Cardiac muscle cell (in vitro differentiated cells and primary cell): Measurements from ENCODE around the gene FBXO47. TPM values are rescaled to one million over a fixed set of nuclear protein-coding genes. Genes with fewer than 3 reads are reported as not detected.
A peak's percentile ranks its signal among the peaks of the same experiment; 100 is the strongest.

Experiments
- DNase-seq, 2 donors: peaks; one replicate each; pipeline versions ENCODE4 v3.0.0 to v3.0.0-alpha.2; 2010 to 2017; ENCODE audit warnings: low read depth in 1 of 2, low spot score in 1 of 2
- H3K27ac ChIP-seq: fragments of 200-600 bp; sonication (generic); 2 replicates; pipeline ENCODE4 v1.5.1; 2016
- H3K27me3 ChIP-seq: fragments of 200-600 bp; sonication (generic); 2 replicates; pipeline ENCODE4 v1.6.0; 2016; ENCODE audit warnings: control low read depth
- H3K36me3 ChIP-seq: fragments of 200-600 bp; sonication (generic); 2 replicates; pipeline ENCODE4 v1.5.1; 2016; ENCODE audit warnings: control low read depth
- H3K4me1 ChIP-seq: fragments of 200-600 bp; sonication (generic); 2 replicates; pipeline ENCODE4 v1.8.1; 2017; ENCODE audit warnings: low read depth, mild to moderate bottlenecking, mixed run types
- H3K4me3 ChIP-seq: fragments of 200-600 bp; sonication (generic); 2 replicates; pipeline ENCODE4 v1.5.1; 2016; ENCODE audit warnings: mild to moderate bottlenecking
- H3K9me3 ChIP-seq: fragments of 200-600 bp; sonication (generic); 2 replicates; pipeline ENCODE4 v1.5.1; 2017; ENCODE audit warnings: low read depth, mild to moderate bottlenecking, control low read depth
- polyA plus RNA-seq: library from polyadenylated mRNA; unstranded; fragments of >200 nt; fragmentation: Nextera tagmentation; extraction: Ambion mirVana; gene quantifications from 2 replicates; pipeline ENCODE4 v1.2.1, GENCODE V29; 2016
- total RNA-seq: library from RNA; depleted of rRNA; stranded (reverse); fragments of >200 nt; gene quantifications from 2 replicates; pipeline ENCODE4 v1.2.3, GENCODE V29; 2016
- TF ChIP-seq, protein P1 (sequence below): IDR thresholded peaks from 2 replicates; pipeline ENCODE4 v1.5.1; 2012; ENCODE audit warnings: low read depth, mild to moderate bottlenecking, low read length

FBXO47 gene, protein sequence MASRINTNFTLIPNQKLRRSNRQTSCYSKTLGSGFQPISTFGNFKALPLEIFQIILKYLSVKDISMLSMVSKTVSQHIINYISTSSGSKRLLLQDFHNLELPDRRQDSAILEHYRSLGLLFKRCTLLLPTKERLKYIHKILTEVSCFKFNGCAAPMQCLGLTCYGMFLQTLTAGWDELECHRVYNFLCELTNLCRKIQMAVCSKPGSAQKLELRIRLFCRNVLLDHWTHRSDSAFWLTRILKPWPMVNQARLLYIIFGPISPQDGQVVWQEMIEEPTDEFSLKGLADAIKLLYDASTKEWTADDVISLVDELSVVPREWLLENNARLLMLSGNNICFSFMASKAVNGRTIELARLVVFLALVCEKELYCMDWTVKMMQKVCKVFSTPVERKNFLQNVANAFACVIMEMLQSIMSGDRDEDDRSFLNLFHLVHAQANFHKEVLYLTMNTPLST
- not detected in 2 replicates for total RNA-seq
- not detected in 2 replicates for polyA plus RNA-seq

DNA sequence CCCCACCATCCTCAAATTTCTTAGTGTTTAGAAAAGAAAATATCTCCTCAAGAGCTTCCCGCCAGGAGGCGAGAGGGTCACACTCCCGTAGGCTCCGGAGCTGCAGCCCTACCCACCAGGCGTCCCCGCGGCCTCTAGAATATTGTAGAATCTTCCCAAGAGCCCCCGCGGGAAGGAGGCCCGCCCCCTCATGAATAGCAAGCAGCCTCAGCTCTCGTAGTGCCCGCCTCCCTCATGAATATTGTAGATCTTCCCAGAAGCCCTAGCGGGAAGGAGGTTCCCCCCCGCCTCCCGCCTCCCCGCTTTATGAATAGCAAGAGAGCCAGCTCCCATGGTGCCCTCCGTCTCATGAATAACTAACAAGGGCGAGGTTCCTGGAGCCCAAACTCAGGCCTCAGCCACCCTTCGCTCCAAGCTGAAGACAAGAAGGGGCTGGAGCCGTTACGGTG, at the start of gene FBXO47:
Gene FBXO47, minus strand, starts transcription at position 114 of the 449 bp plus-strand sequence. CDS start 4,378 bp downstream, outside the sequence.
- DNase-seq, result peak; percentile 64 to 96
- Histone ChIP-seq H3K27me3 (no peaks in the 10 kb centered on the region), H3K4me3 (no peak within 1 kb of the TSS), H3K27ac (no peak within 1 kb of the TSS), H3K9me3 (no peaks in the 10 kb centered on the region), H3K4me1 (no peaks in the 10 kb centered on the region), H3K36me3 (no peaks in the 10 kb centered on the region)
- TF ChIP-seq, protein P1, sequence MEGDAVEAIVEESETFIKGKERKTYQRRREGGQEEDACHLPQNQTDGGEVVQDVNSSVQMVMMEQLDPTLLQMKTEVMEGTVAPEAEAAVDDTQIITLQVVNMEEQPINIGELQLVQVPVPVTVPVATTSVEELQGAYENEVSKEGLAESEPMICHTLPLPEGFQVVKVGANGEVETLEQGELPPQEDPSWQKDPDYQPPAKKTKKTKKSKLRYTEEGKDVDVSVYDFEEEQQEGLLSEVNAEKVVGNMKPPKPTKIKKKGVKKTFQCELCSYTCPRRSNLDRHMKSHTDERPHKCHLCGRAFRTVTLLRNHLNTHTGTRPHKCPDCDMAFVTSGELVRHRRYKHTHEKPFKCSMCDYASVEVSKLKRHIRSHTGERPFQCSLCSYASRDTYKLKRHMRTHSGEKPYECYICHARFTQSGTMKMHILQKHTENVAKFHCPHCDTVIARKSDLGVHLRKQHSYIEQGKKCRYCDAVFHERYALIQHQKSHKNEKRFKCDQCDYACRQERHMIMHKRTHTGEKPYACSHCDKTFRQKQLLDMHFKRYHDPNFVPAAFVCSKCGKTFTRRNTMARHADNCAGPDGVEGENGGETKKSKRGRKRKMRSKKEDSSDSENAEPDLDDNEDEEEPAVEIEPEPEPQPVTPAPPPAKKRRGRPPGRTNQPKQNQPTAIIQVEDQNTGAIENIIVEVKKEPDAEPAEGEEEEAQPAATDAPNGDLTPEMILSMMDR, result peak; percentile 31

DNA sequence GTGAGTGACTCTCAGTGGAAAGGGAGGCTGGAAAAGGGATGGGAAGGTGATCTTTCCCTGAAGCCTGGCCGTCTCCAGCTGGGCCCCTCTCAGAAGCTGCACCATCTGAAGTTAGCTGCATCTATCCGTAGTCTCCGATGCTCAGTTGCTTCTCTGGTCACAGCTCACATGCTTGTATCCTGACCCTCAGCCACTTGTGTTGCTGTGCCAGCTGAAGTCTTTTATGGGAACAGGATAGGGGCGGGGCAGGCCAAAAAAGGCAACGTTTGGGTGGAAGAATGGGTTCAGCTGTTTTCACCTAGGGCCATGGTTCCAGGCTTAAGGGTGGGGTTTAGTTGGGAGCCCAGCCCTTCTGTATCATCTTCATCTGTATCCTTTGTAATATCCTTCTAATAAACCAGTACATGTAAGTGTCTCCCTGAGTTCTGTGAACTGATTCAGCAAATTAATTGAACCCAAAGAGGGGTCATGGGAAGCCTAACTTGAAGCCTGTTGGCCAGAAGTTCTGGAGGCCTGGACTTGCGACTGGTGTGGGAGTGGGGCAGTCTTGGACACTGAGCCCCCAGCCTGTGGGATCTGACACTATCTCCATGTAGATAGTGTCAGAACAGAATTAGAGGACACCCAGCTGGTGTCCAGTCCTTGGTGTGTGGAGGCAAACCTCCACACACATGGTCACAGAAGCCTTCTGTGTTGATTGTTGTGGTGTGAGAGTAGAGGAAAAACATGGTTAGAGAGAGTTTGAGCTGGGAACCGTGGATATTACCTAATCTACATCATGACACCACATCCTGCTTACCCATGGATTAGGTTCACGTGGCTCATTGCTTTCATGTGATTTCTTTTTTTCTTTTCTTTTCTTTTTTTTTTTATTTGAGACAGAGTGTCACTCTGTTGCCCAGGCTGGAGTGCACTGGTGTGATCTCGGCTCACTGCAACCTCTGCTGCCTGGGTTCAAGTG, 49.3 kb upstream of the FBXO47 start:
- TF ChIP-seq, protein P1, result no peak
- Histone ChIP-seq H3K27ac (no peak overlapping the region), H3K27me3 (peaks cover 6% of the 10 kb centered on the region), H3K4me3 (no peak overlapping the region), H3K36me3 (no peaks in the 10 kb centered on the region), H3K4me1 (no peaks in the 10 kb centered on the region), H3K9me3 (no peaks in the 10 kb centered on the region)
- DNase-seq, result peak in 1 of 2 donors; percentile 68

DNA sequence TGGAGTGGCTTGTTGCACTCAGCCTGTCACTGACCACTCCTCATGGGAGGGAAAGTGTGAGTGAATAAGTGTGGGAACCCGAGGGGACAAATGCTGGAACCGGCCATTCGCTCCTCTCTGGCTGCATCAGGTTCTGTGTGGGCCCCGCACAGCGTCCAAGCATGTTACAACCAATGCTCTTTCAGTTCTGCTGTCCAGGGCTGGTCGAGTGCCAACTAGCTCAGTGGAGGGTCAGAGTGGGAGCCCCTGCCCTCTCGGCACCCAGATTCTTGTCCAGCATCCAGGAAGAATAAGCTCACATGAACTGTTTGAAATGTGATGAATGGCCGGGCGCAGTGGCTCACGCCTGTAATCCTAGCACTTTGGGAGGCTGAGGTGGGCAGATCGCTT, 48.3 kb upstream of the FBXO47 start:
- TF ChIP-seq, protein P1, result no peak
- no peak overlapping the region for H3K4me3 ChIP-seq

DNA sequence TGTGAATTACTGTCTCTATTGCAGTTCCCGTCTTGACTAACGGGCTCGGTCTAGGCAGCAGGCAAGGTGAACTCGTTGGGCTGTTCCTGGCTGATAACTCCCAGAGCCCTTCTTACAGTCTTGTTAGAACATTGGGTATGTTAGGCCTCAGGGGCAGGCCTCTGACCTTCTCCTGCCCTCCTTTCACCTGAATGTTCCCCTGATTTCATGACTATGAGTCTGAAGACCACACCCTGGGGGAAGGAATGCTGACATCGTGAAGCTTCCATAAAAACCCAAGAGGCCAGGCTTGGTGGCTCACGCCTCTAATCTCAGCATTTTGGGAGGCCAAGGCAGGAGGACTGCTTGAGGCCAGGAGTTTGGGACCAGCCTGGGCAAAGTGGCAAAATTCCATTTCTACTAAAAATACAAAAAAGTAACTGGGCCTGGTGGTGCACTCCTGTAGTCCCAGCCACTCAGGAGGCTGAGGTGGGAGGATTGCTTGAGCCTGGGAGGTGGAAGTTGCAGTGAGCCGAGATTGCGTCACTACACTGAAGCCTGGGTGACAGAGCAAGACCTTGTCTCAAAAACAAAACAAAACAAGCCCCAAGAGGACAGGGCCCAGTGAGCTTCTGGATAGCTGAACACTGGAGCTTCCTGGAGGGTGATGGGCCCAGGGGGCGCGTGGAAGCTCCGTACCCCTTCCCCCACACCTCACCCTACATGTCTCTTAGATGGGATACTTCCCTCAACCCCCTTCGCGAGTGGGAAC, 47.8 kb upstream of the FBXO47 start:
- peak in 1 of 2 donors; percentile 45 for DNase-seq
- TF ChIP-seq, protein P1, result no peak
- Histone ChIP-seq H3K27ac (no peak overlapping the region), H3K9me3 (no peaks in the 10 kb centered on the region), H3K36me3 (no peaks in the 10 kb centered on the region), H3K27me3 (peaks cover 8% of the 10 kb centered on the region), H3K4me1 (no peaks in the 10 kb centered on the region), H3K4me3 (no peak overlapping the region)

More for the DNA sequence above, 48.3 kb upstream of the FBXO47 start:
- H3K9me3 ChIP-seq, result no peaks in the 10 kb centered on the region
- DNase-seq, result no peak
- no peaks in the 10 kb centered on the region for H3K36me3 ChIP-seq
- H3K27me3 ChIP-seq, result peaks cover 8% of the 10 kb centered on the region
- H3K4me1 ChIP-seq, result no peaks in the 10 kb centered on the region
- no peak overlapping the region for H3K27ac ChIP-seq
